Measurements from ENCODE around the gene DCUN1D2.

GRCh38 chr13:113417836-113418721, 72.4 kb downstream of the DCUN1D2 start:
- TF ChIP-seq CTCF (IDR thresholded peaks at IDR 0.05) (no peak), POLR2A (IDR thresholded peaks at IDR 0.05) (no peak)
